ENCODE results near the gene RAMACL. TPM values are rescaled to one million over a fixed set of nuclear protein-coding genes. Genes with fewer than 3 reads are reported as not detected.

Gene RAMACL
- total and polyA plus RNA-seq, 4 donors, result 0.22 to 0.59 (median 0.31) TPM

GRCh38 chr6:166558156-166559005 lies 28.1 kb downstream of the RAMACL start:
- H3K27ac ChIP-seq (ENCODE audit: low read depth in 1 of 2, low read length in 2 of 2), result no peak overlapping the region
- TF ChIP-seq RAD21 (IDR thresholded peaks at IDR 0.05) (no peak), EGR1 (IDR thresholded peaks at IDR 0.05; ENCODE audit: low read depth in 2 of 2) (no peak), SP1 (IDR thresholded peaks at IDR 0.05) (no peak), GABPA (IDR thresholded peaks at IDR 0.05 in 1 of 2, conservative IDR thresholded peaks at IDR 0.05 in 1 of 2) (no peak), CTCF (IDR thresholded peaks at IDR 0.05; ENCODE audit: low read depth, low read length, missing input control) (no peak), RXRA (IDR thresholded peaks at IDR 0.05) (no peak), TAF1 (conservative IDR thresholded peaks at IDR 0.05) (no peak), HNF4G (IDR thresholded peaks at IDR 0.05) (no peak), REST (IDR thresholded peaks at IDR 0.05) (no peak), JUND (IDR thresholded peaks at IDR 0.05) (no peak), YY1 (IDR thresholded peaks at IDR 0.05) (no peak), HNF4A (conservative IDR thresholded peaks at IDR 0.05) (no peak), FOXA1 (IDR thresholded peaks at IDR 0.05) (no peak), ATF3 (IDR thresholded peaks at IDR 0.05) (no peak), FOXA2 (IDR thresholded peaks at IDR 0.05) (no peak), MAX (IDR thresholded peaks at IDR 0.05) (no peak), ZBTB33 (IDR thresholded peaks at IDR 0.05) (no peak)
- H3K4me3 ChIP-seq (ENCODE audit: low read depth in 1 of 3, low read length in 3 of 3), result no peak overlapping the region
- H3K4me1 ChIP-seq (ENCODE audit: control insufficient read depth in 4 of 4, insufficient read depth in 4 of 4, low read length in 3 of 4), result peaks cover 2 to 24% (median 8%) of the 10 kb centered on the region in 4 donors
- H3K36me3 ChIP-seq (ENCODE audit: control insufficient read depth in 4 of 4, insufficient read depth in 3 of 4, low read depth in 1 of 4, low read length in 3 of 4), result no peaks in the 10 kb centered on the region
- H3K9ac ChIP-seq (ENCODE audit: low read depth in 1 of 2, low read length in 2 of 2), result no peak overlapping the region
- peaks cover 0 to 1% (median 0%) of the 10 kb centered on the region in 4 donors for H3K9me3 ChIP-seq (ENCODE audit: control insufficient read depth in 4 of 4, low read length in 3 of 4)
- no peaks in the 10 kb centered on the region for H3K27me3 ChIP-seq (ENCODE audit: control insufficient read depth in 4 of 4, insufficient read depth in 4 of 4, low read length in 3 of 4)
- 96% methylated on average over 12 of the region's 12 CpGs for WGBS
- DNase-seq (ENCODE audit: low spot score), result no peak
